NB4 (cell line): ENCODE measurements around the gene ADAMTS12.

ENCODE experiments used
- DNase-seq: peaks from one replicate; pipeline ENCODE4 v3.0.0; 2010; ENCODE audit warnings: low read depth
- H3K4me3 ChIP-seq: one replicate; pipeline ENCODE4 v1.5.1; 2011; ENCODE audit warnings: mild to moderate bottlenecking, low read depth, low read length, moderate library complexity
- CTCF ChIP-seq: IDR thresholded peaks from one replicate; pipeline ENCODE4 v1.5.1; 2012; ENCODE audit warnings: low read depth, low read length
- MAX ChIP-seq: IDR thresholded peaks from 2 replicates; pipeline ENCODE4 v1.6.1; 2011; ENCODE audit warnings: low read depth, low read length
- MYC ChIP-seq: IDR thresholded peaks from 2 replicates; pipeline ENCODE4 v1.6.1; 2011; ENCODE audit warnings: low read depth, low read length
- POLR2A ChIP-seq: IDR thresholded peaks from 2 replicates; pipeline ENCODE4 v1.6.1; 2011; ENCODE audit warnings: mild to moderate bottlenecking; ENCODE audit not compliant: insufficient read length; ENCODE audit errors: extremely low read depth

The ADAMTS12 gene

GRCh38 chr5:33734537-33734936 lies 157.3 kb downstream of the ADAMTS12 start:
- TF ChIP-seq MYC (no peak), CTCF (no peak), MAX (no peak), POLR2A (no peak)
- no peak for DNase-seq

GRCh38 chr5:33733225-33733624 lies 158.6 kb downstream of the ADAMTS12 start:
- TF ChIP-seq CTCF (no peak), MYC (no peak), MAX (no peak), POLR2A (no peak)
- no peak overlapping the region for H3K4me3 ChIP-seq
- DNase-seq = no peak

More at GRCh38 chr5:33734537-33734936, 157.3 kb downstream of the ADAMTS12 start:
- H3K4me3 ChIP-seq = no peak overlapping the region

GRCh38 chr5:33726422-33727165 lies 165.2 kb downstream of the ADAMTS12 start:
- TF ChIP-seq MAX = no peak
- TF ChIP-seq POLR2A = no peak
- no peak for TF ChIP-seq CTCF
- TF ChIP-seq MYC = no peak
- H3K4me3 ChIP-seq = no peak overlapping the region
- DNase-seq = no peak

- TF ChIP-seq POLR2A = no peak
- no peak for TF ChIP-seq CTCF
- TF ChIP-seq MYC = no peak
- no peak for TF ChIP-seq MAX
- no peak overlapping the region for H3K4me3 ChIP-seq
- no peak for DNase-seq
These were observed 166.0 kb downstream of the ADAMTS12 start for GRCh38 chr5:33725806-33726205.

GRCh38 chr5:33721491-33722200 lies 170.1 kb downstream of the ADAMTS12 start:
- TF ChIP-seq CTCF (no peak), POLR2A (no peak), MAX (no peak), MYC (no peak)
- H3K4me3 ChIP-seq = no peak overlapping the region
- DNase-seq = no peak
